Activated CD8-positive, alpha-beta T cell treated with anti-CD3 and anti-CD28 coated beads for 36 hours (primary cell): Measurements from ENCODE around the gene SFTPA2. TPM values are rescaled to one million over a fixed set of nuclear protein-coding genes. Genes with fewer than 3 reads are reported as not detected.
"Not testable (repeated sequence)": the region's sequence is repeated elsewhere in the genome, so short reads cannot be mapped to it uniquely, and the experiment has no call there.

ENCODE experiments used
- ATAC-seq: fragments of 200-7000 bp; cut with Tn5 transposase; one replicate; pipeline ENCODE4 v1.10.0; 2021; ENCODE audit warnings: mild to moderate bottlenecking, moderate library complexity
- CTCF ChIA-PET: fragments of 350-600 bp; sonication (Branson Sonifier 250); formaldehyde crosslinking; loops from one replicate; lab custom pipeline; 2021; ENCODE audit warnings: antibody characterized with exemption; lab: Charles Lee
- POLR2A ChIA-PET: fragments of 350-600 bp; sonication (Branson Sonifier 250); formaldehyde crosslinking; loops from one replicate; lab custom pipeline; 2021; ENCODE audit warnings: antibody characterized with exemption; lab: Charles Lee
- DNase-seq: peaks from one replicate; pipeline ENCODE4 v3.0.0-alpha.2; 2020
- H3K27ac Mint-ChIP-seq: one replicate; pipeline ENCODE4 v1.8.0; 2021; ENCODE audit warnings: mild to moderate bottlenecking, mixed read lengths
- H3K27me3 Mint-ChIP-seq: one replicate; pipeline ENCODE4 v1.8.0; 2021; ENCODE audit warnings: mixed read lengths
- H3K36me3 Mint-ChIP-seq: one replicate; pipeline ENCODE4 v1.8.0; 2021; ENCODE audit warnings: low read depth, mixed read lengths
- H3K4me1 Mint-ChIP-seq: one replicate; pipeline ENCODE4 v1.8.0; 2021; ENCODE audit warnings: low read depth, mixed read lengths
- H3K4me3 Mint-ChIP-seq: one replicate; pipeline ENCODE4 v1.8.0; 2021; ENCODE audit warnings: mild to moderate bottlenecking, moderate library complexity, mixed read lengths
- H3K9me3 Mint-ChIP-seq: one replicate; pipeline ENCODE4 v1.8.0; 2021; ENCODE audit warnings: mixed read lengths
- intact Hi-C: fragments of 100-400 bp; cut with micrococcal nuclease; formaldehyde crosslinking; loops from one replicate; pipeline ENCODE4 v1.10.0; 2022
- total RNA-seq, 2 experiments: library from RNA; stranded (reverse); gene quantifications; one replicate each; pipeline ENCODE4 v1.2.3, GENCODE V29; 2021
- TF ChIP-seq, protein P1 (sequence below): fragments of 200-600 bp; IDR thresholded peaks from one replicate; pipeline ENCODE4 v1.8.0; 2022; ENCODE audit warnings: antibody characterized with exemption, mild to moderate bottlenecking

The SFTPA2 gene
- total RNA-seq, 2 experiments from 2014 or later = not detected

DNA sequence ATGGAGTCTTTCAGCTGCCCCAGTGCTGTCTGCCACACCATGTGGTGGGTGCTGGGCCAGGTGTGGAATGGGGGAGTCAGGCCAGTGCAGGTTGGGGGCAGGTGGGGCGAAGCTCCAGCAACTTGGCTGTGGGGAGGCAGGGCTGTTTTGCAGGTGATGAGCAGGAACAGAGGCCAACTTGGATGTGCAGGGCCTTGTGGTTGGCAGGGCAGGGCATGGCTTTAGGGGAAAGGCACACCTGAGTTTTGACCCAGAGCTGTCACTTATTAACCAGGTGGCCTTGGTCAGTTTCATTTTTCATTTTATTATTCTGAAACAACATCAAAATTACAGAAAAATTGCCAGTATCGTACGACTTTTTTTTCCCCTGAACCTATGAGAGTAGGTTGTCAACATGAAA is 1.1 kb upstream of the SFTPA2 start:
- POLR2A ChIA-PET = no interaction called here
- CTCF ChIA-PET = no interaction called here
- no peak overlapping the region for H3K27ac Mint-ChIP-seq

DNA sequence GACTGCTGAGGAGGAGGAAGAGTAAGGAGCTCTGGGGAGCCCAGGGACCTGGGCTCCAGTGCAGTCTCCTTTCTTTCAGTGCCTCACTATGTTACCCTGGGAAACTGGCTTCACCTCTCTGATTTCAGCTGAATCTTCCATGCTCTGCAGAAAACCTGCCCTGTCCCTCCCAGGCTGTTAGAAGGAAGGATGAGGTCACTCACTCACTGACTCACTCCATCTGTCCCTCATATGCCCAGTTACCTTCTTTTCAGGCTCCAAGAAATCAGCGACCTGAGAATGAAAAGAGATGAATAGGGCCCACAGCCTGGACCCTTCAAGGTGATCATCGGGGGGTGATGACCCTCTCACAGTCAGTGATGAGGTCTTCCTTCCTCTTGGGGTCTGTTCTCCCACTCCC is 481 bp downstream of the SFTPA2 start:
- Mint-ChIP-seq H3K9me3 (no peaks in the 10 kb centered on the region), H3K4me1 (no peaks in the 10 kb centered on the region), H3K27me3 (peaks cover 15% of the 10 kb centered on the region), H3K36me3 (no peaks in the 10 kb centered on the region), H3K27ac (no peak overlapping the region), H3K4me3 (no peak overlapping the region)
- CTCF ChIA-PET = no interaction called here
- POLR2A ChIA-PET = no interaction called here
- ATAC-seq (no peak), DNase-seq (no peak)
- intact Hi-C loops = loop anchor here (10.0 kb wide), 2 partner anchors 55 to 365 kb away; partner anchors contain the start of gene SFTPA1
- TF ChIP-seq, protein P1, sequence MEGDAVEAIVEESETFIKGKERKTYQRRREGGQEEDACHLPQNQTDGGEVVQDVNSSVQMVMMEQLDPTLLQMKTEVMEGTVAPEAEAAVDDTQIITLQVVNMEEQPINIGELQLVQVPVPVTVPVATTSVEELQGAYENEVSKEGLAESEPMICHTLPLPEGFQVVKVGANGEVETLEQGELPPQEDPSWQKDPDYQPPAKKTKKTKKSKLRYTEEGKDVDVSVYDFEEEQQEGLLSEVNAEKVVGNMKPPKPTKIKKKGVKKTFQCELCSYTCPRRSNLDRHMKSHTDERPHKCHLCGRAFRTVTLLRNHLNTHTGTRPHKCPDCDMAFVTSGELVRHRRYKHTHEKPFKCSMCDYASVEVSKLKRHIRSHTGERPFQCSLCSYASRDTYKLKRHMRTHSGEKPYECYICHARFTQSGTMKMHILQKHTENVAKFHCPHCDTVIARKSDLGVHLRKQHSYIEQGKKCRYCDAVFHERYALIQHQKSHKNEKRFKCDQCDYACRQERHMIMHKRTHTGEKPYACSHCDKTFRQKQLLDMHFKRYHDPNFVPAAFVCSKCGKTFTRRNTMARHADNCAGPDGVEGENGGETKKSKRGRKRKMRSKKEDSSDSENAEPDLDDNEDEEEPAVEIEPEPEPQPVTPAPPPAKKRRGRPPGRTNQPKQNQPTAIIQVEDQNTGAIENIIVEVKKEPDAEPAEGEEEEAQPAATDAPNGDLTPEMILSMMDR = no peak

More for the DNA sequence above, 1.1 kb upstream of the SFTPA2 start:
- ATAC-seq = no peak
- no peaks in the 10 kb centered on the region for H3K4me1 Mint-ChIP-seq
- H3K27me3 Mint-ChIP-seq = peaks cover 15% of the 10 kb centered on the region
- H3K9me3 Mint-ChIP-seq = no peaks in the 10 kb centered on the region
- no peaks in the 10 kb centered on the region for H3K36me3 Mint-ChIP-seq
- TF ChIP-seq, protein P1 = no peak
- DNase-seq = no peak
- intact Hi-C loops = loop anchor here (10.0 kb wide), 1 partner anchor 364 kb away; no protein-coding TSS in a partner anchor
- H3K4me3 Mint-ChIP-seq = no peak overlapping the region

DNA sequence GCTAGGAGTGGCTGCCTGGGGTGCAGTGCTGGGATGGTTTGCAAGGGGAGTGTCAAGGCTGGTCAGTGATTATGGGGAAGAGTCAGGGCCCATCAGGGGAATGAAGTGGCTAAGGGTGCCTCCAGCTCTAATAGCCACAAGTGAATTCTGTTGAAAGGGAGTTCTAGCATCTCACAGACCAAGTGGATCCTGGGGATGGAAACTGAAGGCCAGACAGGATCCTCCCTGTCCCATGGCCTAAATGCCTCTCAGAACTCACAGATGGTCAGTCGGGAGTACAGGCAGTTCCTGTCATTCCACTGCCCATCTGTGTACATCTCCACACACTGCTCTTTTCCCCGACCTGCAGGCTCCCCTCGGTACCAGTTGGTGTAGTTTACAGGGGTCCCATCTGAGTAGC is 3.2 kb downstream of the SFTPA2 start:
- DNase-seq, POLR2A ChIA-PET, H3K9me3 Mint-ChIP-seq, H3K27ac Mint-ChIP-seq, H3K4me1 Mint-ChIP-seq, CTCF ChIA-PET, H3K27me3 Mint-ChIP-seq, H3K4me3 Mint-ChIP-seq, ATAC-seq, H3K36me3 Mint-ChIP-seq: not testable (repeated sequence)
- intact Hi-C loops = loop anchor here (10.0 kb wide), 1 partner anchor 58 kb away; the partner anchor contains the start of gene SFTPA1

DNA sequence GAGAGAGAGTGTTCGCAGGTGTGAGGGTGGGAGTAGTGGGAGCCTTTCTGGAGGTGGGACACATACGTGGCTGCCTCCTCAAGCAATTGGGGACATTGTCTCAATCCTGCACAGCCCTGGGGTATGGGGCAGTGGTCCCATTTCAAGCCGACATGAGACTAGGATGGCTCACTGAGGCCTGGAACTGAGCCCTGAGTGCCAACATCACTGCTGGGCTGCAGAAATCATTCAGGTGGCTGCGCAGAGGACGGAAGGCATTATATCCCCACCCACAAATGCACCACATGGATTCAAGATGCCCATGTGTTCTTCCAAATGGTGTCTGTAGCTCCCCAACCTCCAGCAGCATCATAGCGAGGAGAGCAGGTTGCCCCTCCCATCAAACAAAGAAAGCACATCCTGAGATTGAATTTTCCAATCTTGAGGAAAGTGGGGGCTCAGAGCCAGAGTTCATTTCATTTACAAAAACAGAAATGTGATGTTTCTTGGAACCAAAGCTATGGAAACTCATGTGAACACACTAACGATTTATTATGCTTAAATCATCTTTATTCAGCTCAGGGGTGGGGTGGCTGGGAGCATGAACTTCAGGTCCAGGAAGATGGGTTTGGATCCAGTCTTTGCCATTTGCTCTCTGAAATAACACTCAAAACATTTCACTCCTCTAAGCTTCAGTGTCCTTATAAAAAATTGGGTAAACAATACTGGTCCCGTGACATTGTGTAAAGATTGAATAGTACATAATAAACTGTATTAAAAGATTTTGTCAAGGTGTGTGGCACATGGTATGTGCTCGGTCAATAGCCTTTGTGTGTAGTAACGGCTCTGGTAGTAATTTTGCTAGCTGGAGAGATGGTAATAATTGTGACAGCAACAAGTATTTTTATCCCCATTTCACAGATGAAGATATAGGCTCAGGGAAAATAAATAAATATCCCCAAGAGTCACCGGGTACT is 4.6 kb downstream of the SFTPA2 start:
- ChIA-PET CTCF (no interaction called here), POLR2A (no interaction called here)
- H3K9me3 Mint-ChIP-seq = no peaks in the 10 kb centered on the region
- H3K27me3 Mint-ChIP-seq = peaks cover 3% of the 10 kb centered on the region
- no peaks in the 10 kb centered on the region for H3K36me3 Mint-ChIP-seq
- no peak for DNase-seq
- ATAC-seq = no peak
- no peak overlapping the region for H3K4me3 Mint-ChIP-seq
- no peak overlapping the region for H3K27ac Mint-ChIP-seq
- TF ChIP-seq, protein P1 = no peak
- intact Hi-C loops = loop anchor here (10.0 kb wide), 1 partner anchor 59 kb away; the partner anchor contains the start of gene SFTPA1
- H3K4me1 Mint-ChIP-seq = no peaks in the 10 kb centered on the region

DNA sequence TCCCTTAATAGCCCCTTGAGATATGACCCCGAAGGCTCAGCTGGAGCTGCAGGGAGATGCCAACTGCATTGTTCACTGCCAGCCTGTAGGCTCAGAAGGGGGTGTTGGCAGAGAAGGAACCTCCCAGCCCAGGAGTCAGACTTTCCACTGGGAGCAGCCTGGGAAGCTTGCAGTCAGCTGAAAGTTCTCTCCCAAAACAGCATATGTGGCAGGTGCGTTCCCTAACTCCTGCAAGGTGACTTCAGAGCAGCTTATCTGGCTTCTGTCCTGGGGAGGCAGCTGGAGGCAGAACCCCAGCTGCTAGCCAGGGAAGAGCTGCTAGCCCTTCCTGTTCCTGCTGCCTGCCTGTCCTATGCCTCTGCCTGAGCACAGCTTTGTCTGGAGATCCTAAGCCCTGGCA is 8.1 kb downstream of the SFTPA2 start:
- Mint-ChIP-seq H3K27me3 (peaks cover 3% of the 10 kb centered on the region), H3K9me3 (no peaks in the 10 kb centered on the region), H3K27ac (no peak overlapping the region), H3K4me1 (peaks cover 8% of the 10 kb centered on the region), H3K36me3 (no peaks in the 10 kb centered on the region), H3K4me3 (no peak overlapping the region)
- intact Hi-C loops = loop anchor here (10.0 kb wide), 1 partner anchor 63 kb away; the partner anchor contains the start of gene SFTPA1
- DNase-seq = no peak
- no peak for ATAC-seq
- POLR2A ChIA-PET = no interaction called here
- TF ChIP-seq, protein P1 = no peak
- CTCF ChIA-PET = interaction anchor here (1.2 to 1.5 kb wide), 2 partner anchors 11 to 377 kb away, joined by 5 to 6 read pairs; no protein-coding TSS in a partner anchor
